AG04450 (cell line): ENCODE results near the gene TCN1. TPM values are rescaled to one million over a fixed set of nuclear protein-coding genes. Genes with fewer than 3 reads are reported as not detected.
"Not testable (repeated sequence)": the region's sequence is repeated elsewhere in the genome, so short reads cannot be mapped to it uniquely, and the experiment has no call there.

Source experiments
- CTCF ChIA-PET: fragments of 300-600, 350-600 bp; formaldehyde crosslinking; extraction: SDS; loops from one replicate; lab custom pipeline; 2022; ENCODE audit warnings: antibody characterized with exemption, inconsistent platforms; lab: Charles Lee
- POLR2A ChIA-PET: fragments of 350-600 bp; formaldehyde crosslinking; extraction: SDS; loops from one replicate; lab custom pipeline; 2021; ENCODE audit warnings: antibody characterized with exemption, inconsistent platforms; lab: Yijun Ruan, JAX
- DNase-seq: peaks from one replicate; pipeline ENCODE4 v3.0.0-alpha.2; 2011; ENCODE audit warnings: low read depth, low spot score
- H3K27ac ChIP-seq: one replicate; pipeline ENCODE4 v1.5.1; 2012; ENCODE audit warnings: low read depth, low read length, control low read depth
- H3K27me3 ChIP-seq: one replicate; pipeline ENCODE4 v1.6.0; 2012; ENCODE audit warnings: low read length; ENCODE audit not compliant: control insufficient read depth, insufficient read depth
- H3K4me3 ChIP-seq: 2 replicates; pipeline ENCODE4 v1.5.1; 2011; ENCODE audit warnings: mild to moderate bottlenecking, low read depth, low read length, control low read depth
- H3K9me3 ChIP-seq: 2 replicates; pipeline ENCODE4 v1.5.1; 2012; ENCODE audit warnings: low read length; ENCODE audit not compliant: control insufficient read depth, insufficient read depth
- CTCF ChIP-seq: IDR thresholded peaks from 2 replicates; pipeline ENCODE4 v1.5.1; 2011; ENCODE audit warnings: low read depth, low read length, control low read depth, inconsistent platforms
- polyA plus RNA-seq: library from polyadenylated mRNA; depleted of rRNA; stranded (reverse); fragments of >200 nt; gene quantifications from 2 replicates; pipeline ENCODE4 v1.2.3, GENCODE V29; 2011

The TCN1 gene
- polyA plus RNA-seq, 1 experiment = not detected

- H3K27me3 ChIP-seq = no peaks in the 10 kb centered on the region
- no peak for DNase-seq
- CTCF ChIA-PET = no interaction called here
- no peak overlapping the region for H3K27ac ChIP-seq
- peaks cover 11% of the 10 kb centered on the region for H3K9me3 ChIP-seq
- POLR2A ChIA-PET = no interaction called here
- no peak overlapping the region for H3K4me3 ChIP-seq
- TF ChIP-seq CTCF = no peak
These were observed 32.4 kb upstream of the TCN1 start for GRCh38 chr11:59898650-59899049.

GRCh38 chr11:59898046-59898445, 31.8 kb upstream of the TCN1 start:
- TF ChIP-seq CTCF = no peak
- H3K27ac ChIP-seq = no peak overlapping the region
- CTCF ChIA-PET = no interaction called here

DNA sequence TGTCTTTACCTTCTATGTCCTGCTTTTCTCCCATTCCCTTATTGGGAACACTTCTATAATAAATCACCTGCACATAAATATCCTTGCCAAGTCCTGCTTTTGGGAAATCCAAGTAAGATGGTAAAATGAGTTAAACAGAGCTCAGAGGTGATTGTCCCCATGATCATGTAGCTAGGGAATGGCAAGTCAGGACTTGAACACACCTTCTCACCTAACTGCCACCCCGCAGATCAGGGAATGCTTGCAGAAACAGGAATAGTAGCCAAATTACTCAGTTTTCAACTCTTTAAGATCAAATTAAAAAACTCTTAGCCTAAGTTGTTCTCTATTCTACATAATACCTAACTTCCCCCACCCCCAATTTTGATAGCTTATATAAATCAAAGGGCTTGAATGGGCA, 28.3 kb upstream of the TCN1 start:
- DNase-seq = no peak
- Histone ChIP-seq H3K27me3 (no peaks in the 10 kb centered on the region), H3K9me3 (peaks cover 14% of the 10 kb centered on the region), H3K4me3 (no peak overlapping the region), H3K27ac (no peak overlapping the region)
- POLR2A ChIA-PET = no interaction called here
- TF ChIP-seq CTCF = no peak
- CTCF ChIA-PET = interaction anchor here (1.0 kb wide), 1 partner anchor 25 kb away, joined by 3 read pairs; no protein-coding TSS in a partner anchor

More at GRCh38 chr11:59898046-59898445, 31.8 kb upstream of the TCN1 start:
- POLR2A ChIA-PET = no interaction called here
- DNase-seq = no peak
- Histone ChIP-seq H3K4me3 (no peak overlapping the region), H3K9me3 (peaks cover 11% of the 10 kb centered on the region), H3K27me3 (no peaks in the 10 kb centered on the region)

- peaks cover 7% of the 10 kb centered on the region; the same call in 1 of the 2 replicates for H3K9me3 ChIP-seq
- POLR2A ChIA-PET = no interaction called here
- no peaks in the 10 kb centered on the region for H3K27me3 ChIP-seq
- H3K4me3 ChIP-seq = no peak overlapping the region
- CTCF ChIA-PET = no interaction called here
- no peak overlapping the region for H3K27ac ChIP-seq
- no peak for DNase-seq
- TF ChIP-seq CTCF = no peak
These were observed 25.5 kb upstream of the TCN1 start for GRCh38 chr11:59891781-59892181.

GRCh38 chr11:59887156-59887555, 20.9 kb upstream of the TCN1 start:
- DNase-seq, H3K9me3 ChIP-seq, CTCF ChIA-PET, H3K27ac ChIP-seq, H3K4me3 ChIP-seq, H3K27me3 ChIP-seq, POLR2A ChIA-PET: not testable (repeated sequence)

- Histone ChIP-seq H3K4me3 (no peak overlapping the region), H3K9me3 (no peaks in the 10 kb centered on the region), H3K27me3 (no peaks in the 10 kb centered on the region), H3K27ac (no peak overlapping the region)
- POLR2A ChIA-PET = no interaction called here
- no peak for DNase-seq
- CTCF ChIA-PET = no interaction called here
- TF ChIP-seq CTCF = no peak
These were observed 17.3 kb upstream of the TCN1 start for GRCh38 chr11:59883597-59883996.
